Activated CD8-positive, alpha-beta memory T cell treated with anti-CD3 and anti-CD28 coated beads, Interleukin-2, amount 10 ng/mL, durations not matched to agents 7 days and 5 days (primary cell): ENCODE results near the gene BORCS8. TPM values are rescaled to one million over a fixed set of nuclear protein-coding genes. Genes with fewer than 3 reads are reported as not detected.

Experiments used
- ATAC-seq: fragments of 150-1000 bp; cut with Tn5 transposase; one replicate; pipeline ENCODE4 v1.10.0; 2021; ENCODE audit warnings: moderate library complexity
- CTCF ChIA-PET: fragments of 350-600 bp; sonication (Branson Sonifier 250); formaldehyde crosslinking; loops from one replicate; lab custom pipeline; 2021; ENCODE audit warnings: antibody characterized with exemption; lab: Charles Lee
- DNase-seq: peaks from one replicate; pipeline ENCODE4 v3.0.0-alpha.2; 2020
- H3K27ac Mint-ChIP-seq: one replicate; pipeline ENCODE4 v1.8.0; 2021; ENCODE audit warnings: mild to moderate bottlenecking, mixed read lengths
- H3K27me3 Mint-ChIP-seq: one replicate; pipeline ENCODE4 v1.8.0; 2021; ENCODE audit warnings: mixed read lengths
- H3K36me3 Mint-ChIP-seq: one replicate; pipeline ENCODE4 v1.8.0; 2021; ENCODE audit warnings: mild to moderate bottlenecking, mixed read lengths
- H3K4me1 Mint-ChIP-seq: one replicate; pipeline ENCODE4 v1.8.0; 2021; ENCODE audit warnings: mixed read lengths
- H3K4me3 Mint-ChIP-seq: one replicate; pipeline ENCODE4 v1.8.0; 2021; ENCODE audit warnings: mild to moderate bottlenecking, moderate library complexity, mixed read lengths
- H3K9me3 Mint-ChIP-seq: one replicate; pipeline ENCODE4 v1.8.0; 2022; ENCODE audit warnings: low read depth, mixed read lengths
- total RNA-seq, 2 experiments: library from RNA; stranded (reverse); gene quantifications; one replicate each; pipeline ENCODE4 v1.2.3, GENCODE V29; 2021

Gene BORCS8
- total RNA-seq, 2 experiments from 2014 or later, result 33.1 to 34.8 TPM

- ATAC-seq (no peak), DNase-seq (no peak)
- Mint-ChIP-seq H3K9me3 (peaks cover 5% of the 10 kb centered on the region), H3K36me3 (peaks cover 23% of the 10 kb centered on the region), H3K4me1 (peaks cover 19% of the 10 kb centered on the region), H3K27ac (no peak overlapping the region), H3K4me3 (no peak overlapping the region), H3K27me3 (no peaks in the 10 kb centered on the region)
- CTCF ChIA-PET, result no interaction called here
Observed at GRCh38 chr19:19133985-19134384, 58.0 kb downstream of the BORCS8 start.

GRCh38 chr19:19132912-19133311 is 59.0 kb downstream of the BORCS8 start:
- Mint-ChIP-seq H3K4me3 (no peak overlapping the region), H3K27ac (no peak overlapping the region), H3K36me3 (peaks cover 29% of the 10 kb centered on the region), H3K4me1 (peaks cover 8% of the 10 kb centered on the region), H3K27me3 (no peaks in the 10 kb centered on the region), H3K9me3 (peaks cover 6% of the 10 kb centered on the region)
- DNase-seq, result no peak
- CTCF ChIA-PET, result no interaction called here
- ATAC-seq, result no peak

GRCh38 chr19:19131989-19132388 is 60.0 kb downstream of the BORCS8 start:
- DNase-seq (no peak), ATAC-seq (no peak)
- Mint-ChIP-seq H3K4me1 (peaks cover 3% of the 10 kb centered on the region), H3K4me3 (no peak overlapping the region), H3K9me3 (peaks cover 7% of the 10 kb centered on the region), H3K27ac (no peak overlapping the region), H3K27me3 (no peaks in the 10 kb centered on the region), H3K36me3 (peaks cover 32% of the 10 kb centered on the region)
- CTCF ChIA-PET, result no interaction called here

Other genes with a start within 250 kb of the BORCS8 start
- 100 to 1,000 TPM; 126 to 192 TPM for gene SUGP2, start 158.6 kb downstream of the BORCS8 start, total RNA-seq
- 10 to 100 TPM; 30.8 to 39.0 TPM for gene ARMC6, start 158.5 kb downstream of the BORCS8 start, total RNA-seq
- 10 to 100 TPM; 15.6 to 18.7 TPM for gene SLC25A42, start 128.2 kb downstream of the BORCS8 start, total RNA-seq
- 10 to 100 TPM; 22.0 to 25.1 TPM for gene TMEM161A, start 53.7 kb downstream of the BORCS8 start, total RNA-seq
- gene MEF2B, start 21.9 kb downstream of the BORCS8 start, total RNA-seq, result 1 to 10 TPM; 3.2 to 7.2 TPM
- 100 to 1,000 TPM; 110 to 121 TPM for gene RFXANK, start 106 bp upstream of the BORCS8 start, total RNA-seq
- gene NR2C2AP, start 11.3 kb upstream of the BORCS8 start, total RNA-seq, result 10 to 100 TPM; 32.8 to 33.0 TPM
- under 1 TPM in 1 of 2 experiments, not detected in 1; 0.05 TPM for gene NCAN, start 19.8 kb upstream of the BORCS8 start, total RNA-seq
- not detected for gene TM6SF2, start 81.1 kb upstream of the BORCS8 start, total RNA-seq
- gene SUGP1, start 128.4 kb upstream of the BORCS8 start, total RNA-seq, result 10 to 100 TPM; 65.2 to 71.1 TPM
- 10 to 100 TPM; 80.6 to 82.4 TPM for gene MAU2, start 128.7 kb upstream of the BORCS8 start, total RNA-seq
- gene GATAD2A, start 213.5 kb upstream of the BORCS8 start, total RNA-seq, result 100 to 1,000 TPM; 159 to 161 TPM